ENCODE results near the gene PCDHAC1.
A peak's percentile ranks its signal among the peaks of the same experiment; 100 is the strongest.

PCDHAC1 gene

GRCh38 chr5:140966293-140967225 is 40.5 kb downstream of the PCDHAC1 start, which contains the start of gene PCDHAC2:
Gene PCDHAC2, plus strand, starts transcription at chr5:140966476. Its CDS starts 291 bp downstream, at chr5:140966767.
- no peak for DNase-seq (ENCODE audit: low read depth)

- DNase-seq (ENCODE audit: low read depth): no peak
These were observed 41.3 kb downstream of the PCDHAC1 start for GRCh38 chr5:140967226-140967893.

- no peak for DNase-seq (ENCODE audit: low read depth)
These were observed 43.8 kb downstream of the PCDHAC1 start for GRCh38 chr5:140969880-140970279.

GRCh38 chr5:140973550-140973949 is 47.5 kb downstream of the PCDHAC1 start:
- no peak for DNase-seq (ENCODE audit: low read depth)

GRCh38 chr5:140977003-140977402 is 50.9 kb downstream of the PCDHAC1 start:
- DNase-seq (ENCODE audit: low read depth): peak; percentile 12

- DNase-seq (ENCODE audit: low read depth): no peak
These were observed 52.2 kb downstream of the PCDHAC1 start for GRCh38 chr5:140978260-140978659.

- no peak for DNase-seq (ENCODE audit: low read depth)
These were observed 52.9 kb downstream of the PCDHAC1 start for GRCh38 chr5:140978983-140979382.
